ENCODE measurements around the gene CYP3A5. TPM values are rescaled to one million over a fixed set of nuclear protein-coding genes. Genes with fewer than 3 reads are reported as not detected.
A peak's percentile ranks its signal among the peaks of the same experiment; 100 is the strongest.

The CYP3A5 gene
- total and polyA plus RNA-seq, 9 of the 15 experiments (the other 6 are each of a cell fraction or from before 2014, with no cell fraction given) = 0.73 to 2.8 (median 1.5) TPM

- TF ChIP-seq, protein P1, sequence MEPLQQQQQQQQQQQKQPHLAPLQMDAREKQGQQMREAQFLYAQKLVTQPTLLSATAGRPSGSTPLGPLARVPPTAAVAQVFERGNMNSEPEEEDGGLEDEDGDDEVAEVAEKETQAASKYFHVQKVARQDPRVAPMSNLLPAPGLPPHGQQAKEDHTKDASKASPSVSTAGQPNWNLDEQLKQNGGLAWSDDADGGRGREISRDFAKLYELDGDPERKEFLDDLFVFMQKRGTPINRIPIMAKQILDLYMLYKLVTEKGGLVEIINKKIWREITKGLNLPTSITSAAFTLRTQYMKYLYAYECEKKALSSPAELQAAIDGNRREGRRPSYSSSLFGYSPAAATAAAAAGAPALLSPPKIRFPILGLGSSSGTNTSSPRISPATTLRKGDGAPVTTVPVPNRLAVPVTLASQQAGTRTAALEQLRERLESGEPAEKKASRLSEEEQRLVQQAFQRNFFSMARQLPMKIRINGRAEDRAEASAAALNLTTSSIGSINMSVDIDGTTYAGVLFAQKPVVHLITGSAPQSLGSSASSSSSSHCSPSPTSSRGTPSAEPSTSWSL (CRISPR knock-in tag; IDR thresholded peaks at IDR 0.05; ENCODE audit: borderline replicate concordance) = no peak
- TF ChIP-seq GTF2F1 (IDR thresholded peaks at IDR 0.05; ENCODE audit: low read depth, low read length) (peak; percentile 84), MTA1 (IDR thresholded peaks at IDR 0.05; ENCODE audit: borderline replicate concordance) (peak; percentile 82), ZNF212 (CRISPR knock-in tag; IDR thresholded peaks at IDR 0.05) (no peak), ZNF165 (CRISPR knock-in tag; IDR thresholded peaks at IDR 0.05; ENCODE audit: borderline replicate concordance) (0 out of 2 replicates have a peak, but pooled peaks have one; percentile 24), HNRNPLL (IDR thresholded peaks at IDR 0.05; ENCODE audit: low read depth, low read length, poor library complexity, severe bottlenecking) (peak; percentile 76), NR2C1 (IDR thresholded peaks at IDR 0.05) (peak; percentile 86), NR2C1 (tag; IDR thresholded peaks at IDR 0.05) (peak; percentile 75), TBP (optimal IDR thresholded peaks at IDR 0.05; ENCODE audit: low read depth, low read length) (peak; percentile 84), FOXA3 (CRISPR knock-in tag; conservative IDR thresholded peaks at IDR 0.05 in 1 of 2, IDR thresholded peaks at IDR 0.05 in 1 of 2) (no peak; a peak in 1 of 4 replicates), THRA (IDR thresholded peaks at IDR 0.05) (no peak), ZBED1 (IDR thresholded peaks at IDR 0.05) (no peak; the same call in 1 of the 2 replicates), SMARCB1 (IDR thresholded peaks at IDR 0.05; ENCODE audit: insufficient read length, low read depth) (no peak), BHLHE40 (IDR thresholded peaks at IDR 0.05; ENCODE audit: low read length) (peak; percentile 66), PML (IDR thresholded peaks at IDR 0.05; ENCODE audit: low read length) (peak; percentile 92), SMARCE1 (IDR thresholded peaks at IDR 0.05) (peak; percentile 50), RBM25 (IDR thresholded peaks at IDR 0.05; ENCODE audit: low read depth, low read length, severe bottlenecking) (peak; percentile 94), NR2C2 (CRISPR knock-in tag; IDR thresholded peaks at IDR 0.05) (peak; percentile 91), NR2C2 (tag; IDR thresholded peaks at IDR 0.05) (peak; percentile 86), CHD4 (IDR thresholded peaks at IDR 0.05; ENCODE audit: insufficient read depth, insufficient replicate concordance, low read depth, low read length, poor library complexity, severe bottlenecking) (peak; percentile 47), NFIX (CRISPR knock-in tag; IDR thresholded peaks at IDR 0.05; ENCODE audit: low read depth) (no peak)
- TF ChIP-seq, protein P2, sequence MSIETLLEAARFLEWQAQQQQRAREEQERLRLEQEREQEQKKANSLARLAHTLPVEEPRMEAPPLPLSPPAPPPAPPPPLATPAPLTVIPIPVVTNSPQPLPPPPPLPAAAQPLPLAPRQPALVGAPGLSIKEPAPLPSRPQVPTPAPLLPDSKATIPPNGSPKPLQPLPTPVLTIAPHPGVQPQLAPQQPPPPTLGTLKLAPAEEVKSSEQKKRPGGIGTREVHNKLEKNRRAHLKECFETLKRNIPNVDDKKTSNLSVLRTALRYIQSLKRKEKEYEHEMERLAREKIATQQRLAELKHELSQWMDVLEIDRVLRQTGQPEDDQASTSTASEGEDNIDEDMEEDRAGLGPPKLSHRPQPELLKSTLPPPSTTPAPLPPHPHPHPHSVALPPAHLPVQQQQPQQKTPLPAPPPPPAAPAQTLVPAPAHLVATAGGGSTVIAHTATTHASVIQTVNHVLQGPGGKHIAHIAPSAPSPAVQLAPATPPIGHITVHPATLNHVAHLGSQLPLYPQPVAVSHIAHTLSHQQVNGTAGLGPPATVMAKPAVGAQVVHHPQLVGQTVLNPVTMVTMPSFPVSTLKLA (conservative IDR thresholded peaks at IDR 0.05) = peak; percentile 72 to 89
- TF ChIP-seq, protein P3, sequence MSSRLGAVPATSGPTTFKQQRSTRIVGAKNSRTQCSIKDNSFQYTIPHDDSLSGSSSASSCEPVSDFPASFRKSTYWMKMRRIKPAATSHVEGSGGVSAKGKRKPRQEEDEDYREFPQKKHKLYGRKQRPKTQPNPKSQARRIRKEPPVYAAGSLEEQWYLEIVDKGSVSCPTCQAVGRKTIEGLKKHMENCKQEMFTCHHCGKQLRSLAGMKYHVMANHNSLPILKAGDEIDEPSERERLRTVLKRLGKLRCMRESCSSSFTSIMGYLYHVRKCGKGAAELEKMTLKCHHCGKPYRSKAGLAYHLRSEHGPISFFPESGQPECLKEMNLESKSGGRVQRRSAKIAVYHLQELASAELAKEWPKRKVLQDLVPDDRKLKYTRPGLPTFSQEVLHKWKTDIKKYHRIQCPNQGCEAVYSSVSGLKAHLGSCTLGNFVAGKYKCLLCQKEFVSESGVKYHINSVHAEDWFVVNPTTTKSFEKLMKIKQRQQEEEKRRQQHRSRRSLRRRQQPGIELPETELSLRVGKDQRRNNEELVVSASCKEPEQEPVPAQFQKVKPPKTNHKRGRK (tag; IDR thresholded peaks at IDR 0.05) = peak; percentile 58; the same call in 1 of the 2 replicates
These were observed 63.2 kb downstream of the CYP3A5 start, which contains the start of gene ZSCAN25 (continued) for GRCh38 chr7:99616359-99617191.

Measured in K562 (cell line).